H9 (cell line): ENCODE data around the gene PLCB1. TPM values are rescaled to one million over a fixed set of nuclear protein-coding genes. Genes with fewer than 3 reads are reported as not detected.

Experiments
- DNase-seq: peaks from one replicate; pipeline ENCODE4 v3.0.0-alpha.2; 2017
- H2AFZ ChIP-seq: one replicate; pipeline ENCODE4 v1.6.1; 2013; ENCODE audit warnings: mild to moderate bottlenecking, low read length, control low read depth, moderate library complexity
- H2AK5ac ChIP-seq: 2 replicates; pipeline ENCODE4 v1.6.1; 2013; ENCODE audit warnings: low read length, control low read depth, mixed read lengths; ENCODE audit not compliant: insufficient read length
- H2BK120ac ChIP-seq: one replicate; pipeline ENCODE4 v1.6.1; 2013; ENCODE audit warnings: low read depth, mild to moderate bottlenecking, low read length, control low read depth, inconsistent platforms; ENCODE audit not compliant: poor library complexity, severe bottlenecking
- H2BK12ac ChIP-seq: 2 replicates; pipeline ENCODE4 v1.6.1; 2013; ENCODE audit warnings: low read length, control low read depth, mixed read lengths, low read depth; ENCODE audit not compliant: insufficient read length
- H2BK15ac ChIP-seq: 2 replicates; pipeline ENCODE4 v1.6.1; 2013; ENCODE audit warnings: low read depth, low read length, control low read depth
- H2BK20ac ChIP-seq: one replicate; pipeline ENCODE4 v1.6.1; 2013; ENCODE audit warnings: low read depth, mild to moderate bottlenecking, low read length, control low read depth, inconsistent platforms; ENCODE audit not compliant: poor library complexity, severe bottlenecking
- H2BK5ac ChIP-seq: 2 replicates; pipeline ENCODE4 v1.6.1; 2013; ENCODE audit warnings: low read length, control low read depth, mixed read lengths; ENCODE audit not compliant: insufficient read length
- H3K14ac ChIP-seq: 2 replicates; pipeline ENCODE4 v1.6.1; 2013; ENCODE audit warnings: low read length, control low read depth; ENCODE audit not compliant: insufficient read depth
- H3K18ac ChIP-seq: 2 replicates; pipeline ENCODE4 v1.6.1; 2013; ENCODE audit warnings: low read depth, mild to moderate bottlenecking, mixed read lengths, low read length, control low read depth; ENCODE audit not compliant: insufficient read length
- H3K23ac ChIP-seq: 2 replicates; pipeline ENCODE4 v1.6.1; 2013; ENCODE audit warnings: low read length, control low read depth, mixed read lengths, low read depth; ENCODE audit not compliant: insufficient read length
- H3K23me2 ChIP-seq: 2 replicates; pipeline ENCODE4 v1.6.1; 2013; ENCODE audit warnings: low read depth, mild to moderate bottlenecking, mixed read lengths, low read length, control low read depth; ENCODE audit not compliant: insufficient read length, poor library complexity, severe bottlenecking
- H3K27ac ChIP-seq: 2 replicates; pipeline ENCODE4 v1.5.1; 2013; ENCODE audit warnings: low read length, control low read depth, mixed read lengths, low read depth; ENCODE audit not compliant: insufficient read length
- H3K27me3 ChIP-seq: 2 replicates; pipeline ENCODE4 v1.6.1; 2013; ENCODE audit warnings: low read length, control low read depth, inconsistent platforms; ENCODE audit not compliant: insufficient read depth
- H3K4ac ChIP-seq: 2 replicates; pipeline ENCODE4 v1.6.1; 2013; ENCODE audit warnings: low read depth, mild to moderate bottlenecking, control low read depth, inconsistent platforms, low read length, moderate library complexity
- H3K4me1 ChIP-seq: 2 replicates; pipeline ENCODE4 v1.6.1; 2013; ENCODE audit warnings: low read length, control low read depth, inconsistent platforms; ENCODE audit not compliant: insufficient read depth
- H3K4me2 ChIP-seq: 2 replicates; pipeline ENCODE4 v1.6.1; 2013; ENCODE audit warnings: low read length, control low read depth, mixed read lengths; ENCODE audit not compliant: insufficient read length, insufficient read depth
- H3K56ac ChIP-seq: 2 replicates; pipeline ENCODE4 v1.6.1; 2013; ENCODE audit warnings: low read depth, mild to moderate bottlenecking, mixed read lengths, low read length, control low read depth; ENCODE audit not compliant: insufficient read length
- H3K79me1 ChIP-seq: 2 replicates; pipeline ENCODE4 v1.6.1; 2013; ENCODE audit warnings: low read depth, mild to moderate bottlenecking, moderate library complexity, low read length, control low read depth, inconsistent platforms; ENCODE audit not compliant: insufficient read depth, poor library complexity, severe bottlenecking
- H3K79me2 ChIP-seq: 2 replicates; pipeline ENCODE4 v1.6.1; 2013; ENCODE audit warnings: low read length, control low read depth, inconsistent platforms; ENCODE audit not compliant: insufficient read depth
- H3K9ac ChIP-seq: 2 replicates; pipeline ENCODE4 v1.6.1; 2013; ENCODE audit warnings: low read length, control low read depth, mixed read lengths; ENCODE audit not compliant: insufficient read length; ENCODE audit errors: extremely low read depth
- H3K9me3 ChIP-seq: one replicate; pipeline ENCODE4 v1.6.1; 2013; ENCODE audit warnings: low read depth, low read length, inconsistent platforms; ENCODE audit not compliant: control insufficient read depth
- H3T11ph ChIP-seq: one replicate; pipeline ENCODE4 v1.6.1; 2013; ENCODE audit warnings: mild to moderate bottlenecking, low read length, control low read depth, inconsistent platforms
- H4K20me1 ChIP-seq: one replicate; pipeline ENCODE4 v1.6.1; 2013; ENCODE audit not compliant: control insufficient read depth, insufficient read length, insufficient read depth
- H4K5ac ChIP-seq: 2 replicates; pipeline ENCODE4 v1.6.1; 2013; ENCODE audit warnings: low read depth, mild to moderate bottlenecking, mixed read lengths, low read length, control low read depth; ENCODE audit not compliant: insufficient read length
- H4K8ac ChIP-seq: replicated peaks from 2 replicates; pipeline ENCODE4 v1.6.1; 2013; ENCODE audit warnings: low read length, control low read depth, mixed read lengths, low read depth; ENCODE audit not compliant: insufficient read length
- H4K91ac ChIP-seq: 2 replicates; pipeline ENCODE4 v1.6.1; 2013; ENCODE audit warnings: low read depth, mild to moderate bottlenecking, moderate library complexity, mixed read lengths, low read length, control low read depth; ENCODE audit not compliant: insufficient read length
- H3K27ac Mint-ChIP-seq, 3 experiments: 2 replicates in 2 of 3; 3 replicates in 1 of 3; pipeline ENCODE4 v1.8.0; 2020 to 2021; ENCODE audit warnings: mixed read lengths in 3 of 3, mild to moderate bottlenecking in 1 of 3, moderate library complexity in 1 of 3
- H3K27me3 Mint-ChIP-seq: 2 replicates; pipeline ENCODE4 v1.8.0; 2021; ENCODE audit warnings: low read depth, mild to moderate bottlenecking, moderate library complexity, mixed read lengths
- H3K36me3 Mint-ChIP-seq, 3 experiments: 2 replicates in 2 of 3; 3 replicates in 1 of 3; pipeline ENCODE4 v1.8.0; 2020 to 2021; ENCODE audit warnings: low read depth in 3 of 3, mixed read lengths in 3 of 3; ENCODE audit not compliant: insufficient read depth in 1 of 3
- H3K4me1 Mint-ChIP-seq, 2 experiments: 2 replicates each; pipeline ENCODE4 v1.8.0; 2020; ENCODE audit warnings: mixed read lengths in 2 of 2
- H3K4me3 Mint-ChIP-seq, 2 experiments: 2 replicates in 1 of 2; 3 replicates in 1 of 2; pipeline ENCODE4 v1.8.0; 2020 to 2021; ENCODE audit warnings: mild to moderate bottlenecking in 2 of 2, mixed read lengths in 2 of 2, moderate library complexity in 1 of 2
- H3K9me3 Mint-ChIP-seq, 2 experiments: 2 replicates in 1 of 2; 3 replicates in 1 of 2; pipeline ENCODE4 v1.8.0; 2020; ENCODE audit warnings: mild to moderate bottlenecking in 2 of 2, mixed read lengths in 2 of 2, moderate library complexity in 1 of 2
- WGBS: extraction: QIAGEN DNeasy Blood & Tissue Kit; methylation state at CpG from one replicate; pipeline ENCODE4 v1.1.7; 2013; ENCODE audit warnings: missing lambda C conversion rate, low lambda C conversion rate, mixed read lengths; ENCODE audit not compliant: insufficient read length; ENCODE audit errors: extremely low coverage; 5-methylcytosine and 5-hydroxymethylcytosine counted together
- total RNA-seq: library from RNA; stranded (reverse); gene quantifications from 2 replicates; pipeline ENCODE4 v1.2.1, GENCODE V29; 2021
- TF ChIP-seq, protein P1 (sequence below): fragments of 200-600 bp; sonication (generic); conservative IDR thresholded peaks from 3 replicates; pipeline ENCODE4 v1.8.0; 2021; ENCODE audit warnings: antibody characterized with exemption, mild to moderate bottlenecking

PLCB1 gene
- total RNA-seq, 1 experiment from 2014 or later = 11.5 TPM

DNA sequence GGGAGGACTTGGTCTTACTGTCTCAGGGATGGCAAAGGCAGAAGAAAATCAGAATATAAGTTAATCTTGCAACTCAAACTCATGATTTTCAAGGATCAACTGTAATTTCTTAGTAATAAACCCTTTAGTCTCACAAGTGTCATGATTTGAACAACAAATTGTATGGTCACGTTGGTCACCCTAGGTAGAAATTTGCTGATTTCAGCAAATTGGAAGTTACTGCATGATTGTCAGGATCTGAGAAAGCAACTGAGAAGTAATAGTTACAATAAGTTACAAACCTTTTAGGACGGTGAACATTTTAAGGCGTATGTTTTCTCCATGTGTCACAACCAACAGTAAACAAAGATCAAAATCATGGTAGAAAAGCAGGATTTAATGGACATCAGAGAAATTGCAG, 375.2 kb downstream of the PLCB1 start:
- H4K5ac ChIP-seq = no peak overlapping the region

More for the DNA sequence above, 375.2 kb downstream of the PLCB1 start:
- no peak overlapping the region for H3K56ac ChIP-seq
- TF ChIP-seq, protein P1, sequence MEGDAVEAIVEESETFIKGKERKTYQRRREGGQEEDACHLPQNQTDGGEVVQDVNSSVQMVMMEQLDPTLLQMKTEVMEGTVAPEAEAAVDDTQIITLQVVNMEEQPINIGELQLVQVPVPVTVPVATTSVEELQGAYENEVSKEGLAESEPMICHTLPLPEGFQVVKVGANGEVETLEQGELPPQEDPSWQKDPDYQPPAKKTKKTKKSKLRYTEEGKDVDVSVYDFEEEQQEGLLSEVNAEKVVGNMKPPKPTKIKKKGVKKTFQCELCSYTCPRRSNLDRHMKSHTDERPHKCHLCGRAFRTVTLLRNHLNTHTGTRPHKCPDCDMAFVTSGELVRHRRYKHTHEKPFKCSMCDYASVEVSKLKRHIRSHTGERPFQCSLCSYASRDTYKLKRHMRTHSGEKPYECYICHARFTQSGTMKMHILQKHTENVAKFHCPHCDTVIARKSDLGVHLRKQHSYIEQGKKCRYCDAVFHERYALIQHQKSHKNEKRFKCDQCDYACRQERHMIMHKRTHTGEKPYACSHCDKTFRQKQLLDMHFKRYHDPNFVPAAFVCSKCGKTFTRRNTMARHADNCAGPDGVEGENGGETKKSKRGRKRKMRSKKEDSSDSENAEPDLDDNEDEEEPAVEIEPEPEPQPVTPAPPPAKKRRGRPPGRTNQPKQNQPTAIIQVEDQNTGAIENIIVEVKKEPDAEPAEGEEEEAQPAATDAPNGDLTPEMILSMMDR = no peak
- no peaks in the 10 kb centered on the region for H4K20me1 ChIP-seq
- H2AK5ac ChIP-seq = no peak overlapping the region
- no peak overlapping the region for H3K14ac ChIP-seq
- H3T11ph ChIP-seq = no peak overlapping the region
- H3K23me2 ChIP-seq = no peaks in the 10 kb centered on the region
- H3K23ac ChIP-seq = no peak overlapping the region
- no peak overlapping the region for H2BK120ac ChIP-seq
- no peak overlapping the region for H3K4ac ChIP-seq
- no peaks in the 10 kb centered on the region for H3K27me3 ChIP-seq
- no peak overlapping the region for H3K18ac ChIP-seq
- DNase-seq = no peak
- H2BK5ac ChIP-seq = no peak overlapping the region
- no CpG with 5 or more reads among the region's 3 CpGs for WGBS
- no peaks in the 10 kb centered on the region for H3K79me1 ChIP-seq
- Mint-ChIP-seq H3K27me3 (no peaks in the 10 kb centered on the region), H3K36me3 (no peaks in the 10 kb centered on the region), H3K9me3 (no peaks in the 10 kb centered on the region), H3K4me1 (peaks cover 7 to 8% of the 10 kb centered on the region in 2 experiments), H3K4me3 (no peak overlapping the region), H3K27ac (no peak overlapping the region)
- H4K91ac ChIP-seq = no peak overlapping the region
- no peak overlapping the region for H3K4me2 ChIP-seq
- no peak overlapping the region for H2AFZ ChIP-seq
- H2BK15ac ChIP-seq = no peak overlapping the region
- H3K27ac ChIP-seq = no peak overlapping the region
- H3K9ac ChIP-seq = no peak overlapping the region
- no peaks in the 10 kb centered on the region for H3K79me2 ChIP-seq
- H3K9me3 ChIP-seq = no peaks in the 10 kb centered on the region
- H3K4me1 ChIP-seq = no peaks in the 10 kb centered on the region
- no peak overlapping the region for H2BK20ac ChIP-seq
- H2BK12ac ChIP-seq = no peak overlapping the region
- H4K8ac ChIP-seq = no peak overlapping the region
